GM21723 (cell line): ENCODE measurements around the gene THSD4.

Experiments
- ATAC-seq: cut with Tn5 transposase; IDR thresholded peaks from one replicate; pipeline ENCODE4 v1.9.1; 2021; ENCODE audit warnings: mild to moderate bottlenecking, moderate library complexity; ENCODE audit not compliant: unreplicated experiment

Gene THSD4

DNA sequence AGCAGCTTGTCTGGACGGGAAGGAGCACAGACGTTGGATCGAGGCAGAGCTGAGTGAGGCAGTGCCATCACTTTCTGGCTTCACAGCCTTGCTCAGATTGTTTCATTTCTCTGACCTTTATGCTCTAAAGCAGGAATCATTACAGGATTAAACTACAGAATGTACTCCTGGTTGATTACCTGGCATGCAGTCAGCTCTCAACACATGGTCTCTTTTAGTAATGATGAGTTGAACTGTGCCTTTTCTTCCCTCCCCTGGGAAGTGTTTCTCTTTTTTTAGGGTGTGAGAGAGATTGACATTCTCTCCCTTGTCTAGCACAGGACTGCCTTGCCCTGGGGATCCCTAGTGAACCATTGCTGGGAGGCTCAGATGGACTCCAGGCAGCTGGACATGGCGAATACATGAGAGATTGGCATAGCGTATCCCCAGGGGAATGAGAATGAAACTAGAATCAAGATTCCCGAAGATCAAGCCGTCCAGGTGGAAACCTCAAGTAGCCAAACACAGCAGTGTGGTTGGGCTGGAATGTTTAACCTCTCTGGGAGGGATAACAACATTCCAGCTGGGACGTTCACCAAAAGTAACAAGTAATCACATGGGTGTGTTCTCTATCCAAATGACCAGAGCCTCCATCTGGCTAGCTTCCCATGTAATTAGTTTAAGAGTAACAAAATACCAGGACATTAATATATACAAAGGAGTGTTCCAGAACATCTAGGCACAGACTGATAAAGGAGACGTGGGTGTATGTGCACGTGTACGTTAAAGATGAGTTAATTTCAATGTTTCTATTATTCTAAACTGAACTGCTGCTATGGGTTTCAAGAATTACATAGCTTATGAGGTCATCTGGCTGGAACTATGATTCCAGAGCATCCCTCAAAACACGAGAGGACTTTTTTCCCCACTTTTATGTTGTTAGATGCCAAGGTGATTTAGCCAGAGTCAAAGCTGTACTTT lies 576.5 kb downstream of the THSD4 start:
- ATAC-seq: no peak

- ATAC-seq: no peak
These were observed 582.0 kb downstream of the THSD4 start for GRCh38 chr15:71697236-71697635.

DNA sequence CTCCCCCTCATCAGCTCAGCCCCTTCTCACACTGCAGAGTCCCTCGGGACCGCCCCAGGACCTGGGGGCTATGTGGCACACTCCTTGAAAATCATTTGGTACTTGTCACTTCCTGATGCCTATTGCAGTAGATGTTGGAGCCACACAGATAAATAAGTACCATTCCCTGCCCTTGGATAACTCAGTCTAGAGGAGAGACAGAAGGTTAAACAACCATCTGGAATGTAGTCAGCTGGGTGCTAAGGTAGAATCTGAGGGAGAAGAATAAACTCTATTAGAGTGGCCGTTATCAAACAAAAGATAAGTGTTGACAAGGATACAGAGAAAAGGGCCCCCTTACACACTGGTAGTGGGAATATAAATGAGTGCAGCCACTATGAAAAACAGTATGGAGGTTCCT lies 582.8 kb downstream of the THSD4 start:
- ATAC-seq: no peak

- no peak for ATAC-seq
These were observed 583.5 kb downstream of the THSD4 start for GRCh38 chr15:71698742-71699141.

GRCh38 chr15:71699977-71700376 lies 584.7 kb downstream of the THSD4 start:
- ATAC-seq: no peak

DNA sequence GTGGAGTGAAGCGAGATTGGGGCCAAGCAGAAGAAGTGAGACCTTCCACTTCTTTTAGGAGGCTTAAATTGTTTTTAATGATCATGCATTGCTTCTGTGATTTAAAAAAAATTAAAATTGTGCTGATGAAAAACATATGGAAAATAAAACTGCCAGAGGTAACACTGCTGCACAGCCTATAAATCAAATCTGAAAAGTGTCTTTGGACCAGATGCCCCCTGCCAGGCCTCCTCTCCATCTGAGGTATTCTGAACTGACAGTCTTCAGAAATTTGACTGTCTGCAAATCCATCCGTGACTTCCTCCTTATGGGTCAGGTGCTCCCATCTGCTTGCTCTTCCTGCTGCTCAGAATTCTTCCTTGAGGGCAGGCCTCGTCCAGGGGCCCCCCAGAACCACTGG lies 586.5 kb downstream of the THSD4 start:
- ATAC-seq: no peak

- no peak for ATAC-seq
These were observed 587.2 kb downstream of the THSD4 start for GRCh38 chr15:71702496-71702895.

DNA sequence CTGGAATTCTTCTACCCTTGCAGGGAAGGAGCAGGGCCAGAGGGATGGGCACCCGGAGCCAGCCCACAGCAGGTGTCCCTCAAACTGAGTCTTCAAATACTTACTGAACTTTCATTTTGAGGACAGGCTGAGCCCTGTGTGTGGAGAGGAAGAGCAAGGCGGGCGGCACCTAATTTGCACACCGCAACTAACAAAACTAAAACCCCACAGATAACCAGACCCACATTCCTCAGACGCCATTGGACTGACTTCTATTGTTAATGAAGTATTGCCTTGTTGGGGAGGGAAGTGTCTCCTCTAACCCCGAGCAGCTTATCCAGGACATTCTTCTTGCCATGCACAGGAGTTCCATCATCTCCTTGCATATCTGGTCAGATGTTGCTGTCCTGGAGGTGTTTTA lies 589.9 kb downstream of the THSD4 start:
- ATAC-seq: no peak

GRCh38 chr15:71706461-71707229 lies 591.4 kb downstream of the THSD4 start:
- ATAC-seq: no peak

- ATAC-seq: no peak
These were observed 592.2 kb downstream of the THSD4 start for GRCh38 chr15:71707230-71708050.

GRCh38 chr15:71708051-71708429 lies 592.8 kb downstream of the THSD4 start:
- no peak for ATAC-seq

DNA sequence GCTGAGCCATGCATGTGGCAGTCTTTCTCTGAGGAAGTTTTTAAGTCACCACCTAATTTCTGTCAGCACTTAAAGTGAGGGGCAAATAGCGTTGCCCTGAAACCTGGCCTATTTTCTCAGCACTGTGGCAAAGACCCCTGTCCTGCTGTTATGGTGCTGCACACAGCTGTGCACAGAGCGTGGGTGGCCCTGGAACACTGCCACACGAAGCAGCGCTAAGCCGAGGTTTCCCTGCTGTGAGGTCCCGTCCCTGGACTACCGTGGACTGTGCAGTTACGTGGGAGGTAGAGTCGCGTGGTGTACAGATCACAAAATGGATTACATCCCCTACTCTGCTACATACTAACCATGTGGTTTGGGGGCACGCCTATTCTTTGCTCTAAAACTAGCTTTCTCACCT lies 593.5 kb downstream of the THSD4 start:
- ATAC-seq: no peak

DNA sequence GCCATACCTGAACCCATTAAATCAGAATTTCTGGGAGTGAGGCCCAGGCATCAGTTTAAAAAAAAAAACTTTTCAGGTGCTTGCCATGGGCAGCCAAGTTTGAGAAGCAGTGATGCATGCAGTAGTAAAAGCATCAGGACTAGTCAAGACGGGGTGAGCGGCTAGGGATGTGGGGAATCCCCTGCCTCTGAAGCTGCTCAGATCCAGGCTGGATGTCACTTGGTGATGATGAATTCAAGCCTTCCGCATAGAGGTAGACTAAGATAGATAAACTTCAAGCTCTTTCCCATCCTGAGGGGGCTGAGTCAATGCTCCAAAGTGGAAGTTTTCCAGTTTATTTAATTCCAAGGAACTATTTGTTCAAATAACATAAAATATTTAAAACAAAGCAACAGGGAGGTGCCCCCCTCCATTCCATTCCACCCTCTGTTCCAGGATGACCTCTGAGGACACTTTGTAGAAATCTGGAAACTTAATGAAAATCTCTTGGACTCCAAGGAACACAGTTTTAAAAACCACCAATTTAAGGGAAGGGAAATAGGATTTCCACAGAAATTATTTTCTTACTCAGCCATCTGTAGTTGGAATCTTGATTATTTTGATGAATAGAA lies 594.6 kb downstream of the THSD4 start:
- ATAC-seq: no peak

- no peak for ATAC-seq
These were observed 596.9 kb downstream of the THSD4 start for GRCh38 chr15:71712182-71712581.

DNA sequence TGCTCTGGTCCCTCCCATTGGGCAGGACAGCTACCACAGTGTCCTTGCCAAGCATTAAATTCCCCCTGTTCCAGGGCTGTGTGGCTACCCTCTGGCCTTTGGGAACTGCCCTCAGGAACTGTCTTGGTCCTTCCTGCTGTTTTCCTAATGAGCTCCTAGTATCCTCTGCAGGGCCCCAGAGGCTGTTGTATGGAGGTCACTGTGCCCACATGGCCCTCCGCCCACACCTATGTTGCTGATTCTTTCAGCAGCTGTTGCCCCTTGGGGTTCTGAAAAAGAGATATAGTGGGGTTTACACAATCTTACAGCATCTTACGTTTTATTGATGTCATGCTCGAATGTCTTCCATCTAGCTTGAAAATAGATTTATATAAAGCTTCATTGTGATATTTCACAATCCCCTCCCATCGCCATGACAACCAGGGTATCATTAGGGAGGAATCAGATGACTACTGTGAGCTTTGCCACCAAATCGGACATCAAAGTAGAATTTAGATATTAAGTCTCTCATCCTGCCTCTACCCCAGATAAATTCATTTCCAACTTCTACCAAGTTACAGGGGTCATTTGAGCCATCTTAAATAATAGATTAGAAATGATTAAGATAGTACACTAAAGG lies 598.0 kb downstream of the THSD4 start:
- no peak for ATAC-seq

GRCh38 chr15:71715914-71716313 lies 600.6 kb downstream of the THSD4 start:
- ATAC-seq: no peak

DNA sequence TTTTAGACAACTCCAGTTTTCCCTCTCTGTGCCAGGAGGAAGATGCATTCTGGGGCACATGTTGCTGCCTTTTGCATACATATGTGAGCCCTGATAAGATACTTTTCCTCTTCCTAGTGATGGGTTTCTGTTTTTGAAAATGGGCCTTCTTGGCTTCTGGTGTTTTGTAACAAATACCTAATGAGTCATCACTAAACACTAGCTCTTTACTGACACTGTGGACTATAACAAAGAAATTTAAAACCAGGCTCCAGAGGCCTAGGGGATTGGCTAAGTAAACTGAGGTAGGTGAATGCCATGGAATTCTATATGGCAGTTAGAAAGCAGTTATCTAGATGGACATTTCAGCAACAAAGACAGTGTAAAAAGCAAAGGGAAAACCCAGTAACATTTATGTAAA lies 601.7 kb downstream of the THSD4 start:
- no peak for ATAC-seq

DNA sequence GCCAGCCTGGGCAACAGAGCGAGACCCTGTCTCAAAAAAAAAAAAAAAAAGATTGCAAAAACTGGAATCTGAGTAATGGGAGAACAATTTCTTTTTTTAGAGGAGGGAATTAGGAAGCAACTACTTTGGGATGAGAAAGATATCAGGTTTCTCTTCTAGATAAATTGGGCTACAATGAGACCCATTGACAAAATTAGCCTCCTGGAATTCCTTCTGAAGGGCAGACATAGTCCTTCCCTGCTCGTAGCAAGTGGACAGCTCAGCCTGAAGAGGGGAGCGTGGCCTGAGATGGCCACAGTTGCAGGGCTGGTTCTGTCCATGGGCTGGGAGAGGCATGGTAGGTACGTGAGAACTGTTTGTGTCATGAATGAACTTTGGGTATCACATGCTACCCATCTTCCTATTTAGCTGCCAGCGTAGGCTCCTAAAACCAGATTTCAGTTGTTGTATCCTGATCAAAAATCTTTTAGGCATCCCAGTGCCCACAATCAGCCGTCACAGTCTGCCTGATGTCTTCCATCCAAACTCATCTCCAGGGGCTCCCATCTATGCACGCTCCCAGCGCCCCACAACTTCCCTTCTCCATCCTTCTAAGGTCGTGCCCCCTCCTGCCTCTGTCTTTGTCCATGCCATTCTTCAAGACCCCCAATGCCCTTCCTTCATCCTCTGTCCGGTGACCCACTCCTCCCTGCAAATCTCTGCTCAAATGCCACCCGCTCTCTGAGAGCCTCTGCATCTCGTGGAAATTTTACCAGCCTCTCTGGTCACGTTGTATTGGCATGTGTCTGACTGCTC lies 603.0 kb downstream of the THSD4 start:
- no peak for ATAC-seq

DNA sequence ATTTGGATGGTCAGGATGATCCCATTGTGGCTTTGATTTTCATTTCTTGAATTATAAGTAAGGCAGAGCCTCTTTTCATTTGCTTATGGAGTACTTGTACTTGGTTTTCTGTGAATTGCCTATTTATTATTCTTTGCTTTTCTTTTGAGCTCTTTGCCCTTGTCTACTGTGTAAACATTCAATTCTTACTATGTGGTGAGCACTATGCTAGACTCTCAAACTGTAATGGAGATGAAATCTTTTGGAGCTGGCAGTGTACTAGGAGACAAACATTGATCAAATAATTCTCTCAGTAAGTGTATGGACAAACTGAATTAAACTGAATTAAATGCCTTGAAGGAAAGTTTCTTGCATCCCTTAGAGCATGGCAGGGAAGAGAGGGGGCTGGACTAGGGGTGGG lies 608.1 kb downstream of the THSD4 start:
- ATAC-seq: no peak
